ENCODE results near the gene PXK. TPM values are rescaled to one million over a fixed set of nuclear protein-coding genes. Genes with fewer than 3 reads are reported as not detected.

The PXK gene
- total RNA-seq, 6 donors from 2014 or later, result 17.6 to 38.8 (median 23.2) TPM

- Histone ChIP-seq H3K4me3 (no peak overlapping the region), H3K27ac (no peak overlapping the region), H3K36me3 (peaks cover 0 to 16% (median 0%) of the 10 kb centered on the region in 4 donors), H3K4me1 (peaks cover 0 to 10% (median 7%) of the 10 kb centered on the region in 4 donors), H3K9me3 (no peaks in the 10 kb centered on the region), H3K27me3 (no peaks in the 10 kb centered on the region)
- ATAC-seq (ENCODE audit: low FRiP score in 2 of 2) (no peak), DNase-seq (no peak)
- WGBS, 2 donors, result 90% methylated on average over 3 of the region's 3 CpGs
- no peak for TF ChIP-seq CTCF (IDR thresholded peaks at IDR 0.05)
- no peak for TF ChIP-seq EP300 (IDR thresholded peaks at IDR 0.05)
- TF ChIP-seq POLR2A (IDR thresholded peaks at IDR 0.05), result no peak
These were observed 8.9 kb upstream of the PXK start for GRCh38 chr3:58323529-58324390.

GRCh38 chr3:58324391-58325390 lies 8.0 kb upstream of the PXK start:
- H3K4me3 ChIP-seq, result no peak overlapping the region
- H3K36me3 ChIP-seq, result peaks cover 0 to 7% (median 0%) of the 10 kb centered on the region in 4 donors
- DNase-seq (no peak), ATAC-seq (ENCODE audit: low FRiP score in 2 of 2) (no peak)
- TF ChIP-seq POLR2AphosphoS5 (IDR thresholded peaks at IDR 0.05), result no peak
- TF ChIP-seq CTCF (IDR thresholded peaks at IDR 0.05), result no peak
- TF ChIP-seq EP300 (IDR thresholded peaks at IDR 0.05), result no peak
- no peak for TF ChIP-seq POLR2A (IDR thresholded peaks at IDR 0.05)
- peak overlapping the region in 3 of 4 donors; percentile 4 to 49 (median 24) for H3K27ac ChIP-seq
- H3K27me3 ChIP-seq, result no peaks in the 10 kb centered on the region
- peaks cover 0 to 10% (median 7%) of the 10 kb centered on the region in 4 donors for H3K4me1 ChIP-seq
- WGBS, 2 donors, result 78 to 84% methylated on average over 7 of the region's 7 CpGs
- no peaks in the 10 kb centered on the region for H3K9me3 ChIP-seq

- Histone ChIP-seq H3K27ac (peak overlapping the region in 3 of 4 donors; percentile 4 to 49 (median 24)), H3K36me3 (peaks cover 0 to 2% (median 0%) of the 10 kb centered on the region in 4 donors), H3K4me1 (peaks cover 0 to 10% (median 7%) of the 10 kb centered on the region in 4 donors), H3K27me3 (no peaks in the 10 kb centered on the region), H3K4me3 (no peak overlapping the region), H3K9me3 (no peaks in the 10 kb centered on the region)
- ATAC-seq (ENCODE audit: low FRiP score in 2 of 2) (no peak), DNase-seq (no peak)
- 39 to 55% methylated on average over 2 of the region's 2 CpGs for WGBS, 2 donors
- TF ChIP-seq POLR2A (IDR thresholded peaks at IDR 0.05) (no peak), POLR2AphosphoS5 (IDR thresholded peaks at IDR 0.05) (no peak), CTCF (IDR thresholded peaks at IDR 0.05) (no peak), EP300 (IDR thresholded peaks at IDR 0.05) (no peak)
These were observed 7.1 kb upstream of the PXK start for GRCh38 chr3:58325525-58325992.

GRCh38 chr3:58326267-58326900 lies 6.3 kb upstream of the PXK start:
- H3K9me3 ChIP-seq, result no peaks in the 10 kb centered on the region
- peaks cover 0 to 10% (median 7%) of the 10 kb centered on the region in 4 donors for H3K4me1 ChIP-seq
- H3K4me3 ChIP-seq, result no peak overlapping the region
- WGBS, 2 donors, result 93% methylated on average over 8 of the region's 8 CpGs
- H3K27ac ChIP-seq, result no peak overlapping the region
- ATAC-seq (ENCODE audit: low FRiP score in 2 of 2) (no peak), DNase-seq (no peak)
- H3K36me3 ChIP-seq, result no peaks in the 10 kb centered on the region
- no peaks in the 10 kb centered on the region for H3K27me3 ChIP-seq
- TF ChIP-seq POLR2A (IDR thresholded peaks at IDR 0.05) (no peak), CTCF (IDR thresholded peaks at IDR 0.05) (no peak), EP300 (IDR thresholded peaks at IDR 0.05) (no peak)
